ENCODE measurements around the gene CCAR1. TPM values are rescaled to one million over a fixed set of nuclear protein-coding genes. Genes with fewer than 3 reads are reported as not detected.

The CCAR1 gene
- total and polyA plus RNA-seq, 8 donors = 12.1 to 47.7 (median 25.2) TPM

DNA sequence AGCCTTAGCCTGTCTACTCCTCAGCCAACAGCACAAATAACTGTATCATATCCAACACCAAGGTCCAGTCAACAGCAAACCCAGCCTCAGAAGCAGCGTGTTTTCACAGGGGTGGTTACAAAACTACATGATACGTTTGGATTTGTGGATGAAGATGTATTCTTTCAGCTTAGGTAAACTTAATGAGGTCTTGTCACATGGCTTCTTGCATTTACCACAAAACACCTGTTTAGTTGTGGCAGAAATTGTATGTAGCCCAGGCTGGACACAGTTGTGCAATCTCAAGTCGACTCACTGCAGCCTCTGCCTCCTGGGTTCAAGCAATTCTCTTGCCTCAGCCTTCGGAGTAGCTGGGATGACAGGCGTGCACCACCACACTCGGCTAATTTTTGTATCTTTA, 21.4 kb downstream of the CCAR1 start:
- FAIRE-seq (no peak), DNase-seq (no peak), ATAC-seq (no peak)
- H3K27ac ChIP-seq = no peak overlapping the region
- intact Hi-C loops (cut with DNase I) = no loop called here
- H3K4me1 ChIP-seq = no peaks in the 10 kb centered on the region
- TF ChIP-seq CTCF (IDR thresholded peaks at IDR 0.05) = no peak
- no peak overlapping the region for H3K4me3 ChIP-seq
- H3K27me3 ChIP-seq = no peaks in the 10 kb centered on the region
- 76 to 87% methylated on average over 6 of the region's 6 CpGs for WGBS, 2 donors
- no peaks in the 10 kb centered on the region for H3K9me3 ChIP-seq
- peaks cover 3 to 85% (median 33%) of the 10 kb centered on the region in 3 donors for H3K36me3 ChIP-seq

- FAIRE-seq = no peak
- H3K27ac ChIP-seq = no peak overlapping the region
- intact Hi-C loops (cut with DNase I) = no loop called here
- no peaks in the 10 kb centered on the region for H3K9me3 ChIP-seq
- no peaks in the 10 kb centered on the region for H3K4me1 ChIP-seq
- peaks cover 3 to 95% (median 44%) of the 10 kb centered on the region in 3 donors for H3K36me3 ChIP-seq
- H3K4me3 ChIP-seq = no peak overlapping the region
- no peak for ATAC-seq
- DNase-seq = no peak
- WGBS, 2 donors = 89 to 92% methylated on average over 2 of the region's 2 CpGs
- H3K27me3 ChIP-seq = no peaks in the 10 kb centered on the region
- no peak for TF ChIP-seq CTCF (IDR thresholded peaks at IDR 0.05)
Measured at GRCh38 chr10:68752711-68753350, 31.8 kb downstream of the CCAR1 start.

DNA sequence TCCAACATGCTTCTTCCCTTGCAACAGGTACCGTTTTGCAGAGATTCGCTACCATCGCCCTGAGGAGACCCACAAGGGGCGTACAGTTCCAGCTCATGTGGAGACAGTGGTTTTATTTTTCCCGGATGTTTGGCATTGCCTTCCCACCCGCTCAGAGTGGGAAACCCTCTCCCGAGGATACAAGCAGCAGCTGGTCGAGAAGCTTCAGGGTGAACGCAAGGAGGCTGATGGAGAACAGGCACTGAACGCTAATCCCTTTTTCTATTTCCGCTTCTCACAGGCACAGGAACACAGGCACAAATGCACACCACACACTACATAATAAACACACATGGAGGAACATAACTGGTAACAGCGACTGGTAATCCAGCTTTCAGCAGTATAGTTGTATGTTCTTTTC, 35.2 kb downstream of the CCAR1 start:
- FAIRE-seq (no peak), ATAC-seq (no peak)
- intact Hi-C loops (cut with DNase I) = no loop called here

DNA sequence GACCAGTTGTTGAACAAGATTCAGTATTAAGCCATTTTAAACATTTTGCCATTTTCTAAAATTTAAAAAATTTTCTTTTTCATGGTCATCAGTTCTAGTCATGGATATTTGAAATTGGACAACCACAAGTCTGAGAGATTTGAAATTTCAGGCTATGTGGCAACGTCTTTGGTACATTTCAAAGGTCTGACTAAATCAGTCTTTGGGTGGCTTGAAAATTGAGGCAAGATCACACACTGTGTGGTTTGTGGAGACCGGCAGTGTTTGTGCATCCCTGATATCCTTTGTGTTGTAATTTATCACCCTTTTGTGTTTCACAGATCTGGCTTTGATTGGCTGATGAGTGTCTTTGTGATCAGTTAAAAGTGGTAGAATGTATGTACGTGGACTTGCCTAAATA, 35.7 kb downstream of the CCAR1 start:
- no peak for TF ChIP-seq CTCF (IDR thresholded peaks at IDR 0.05)
- no peaks in the 10 kb centered on the region for H3K27me3 ChIP-seq
- H3K27ac ChIP-seq = no peak overlapping the region
- H3K36me3 ChIP-seq = peaks cover 6 to 92% (median 38%) of the 10 kb centered on the region in 3 donors
- no peak overlapping the region for H3K4me3 ChIP-seq
- ATAC-seq (no peak), DNase-seq (no peak), FAIRE-seq (no peak)
- 89 to 90% methylated on average over 3 of the region's 3 CpGs for WGBS, 2 donors
- no peaks in the 10 kb centered on the region for H3K4me1 ChIP-seq
- intact Hi-C loops (cut with DNase I) = no loop called here
- no peaks in the 10 kb centered on the region for H3K9me3 ChIP-seq

More for the DNA sequence above, 35.2 kb downstream of the CCAR1 start:
- Histone ChIP-seq H3K36me3 (peaks cover 6 to 92% (median 41%) of the 10 kb centered on the region in 3 donors), H3K9me3 (no peaks in the 10 kb centered on the region), H3K27me3 (no peaks in the 10 kb centered on the region), H3K4me3 (no peak overlapping the region), H3K27ac (no peak overlapping the region), H3K4me1 (no peaks in the 10 kb centered on the region)
- no peak for DNase-seq
- TF ChIP-seq CTCF (IDR thresholded peaks at IDR 0.05) = no peak
- WGBS, 2 donors = 91 to 95% methylated on average over 12 of the region's 12 CpGs

DNA sequence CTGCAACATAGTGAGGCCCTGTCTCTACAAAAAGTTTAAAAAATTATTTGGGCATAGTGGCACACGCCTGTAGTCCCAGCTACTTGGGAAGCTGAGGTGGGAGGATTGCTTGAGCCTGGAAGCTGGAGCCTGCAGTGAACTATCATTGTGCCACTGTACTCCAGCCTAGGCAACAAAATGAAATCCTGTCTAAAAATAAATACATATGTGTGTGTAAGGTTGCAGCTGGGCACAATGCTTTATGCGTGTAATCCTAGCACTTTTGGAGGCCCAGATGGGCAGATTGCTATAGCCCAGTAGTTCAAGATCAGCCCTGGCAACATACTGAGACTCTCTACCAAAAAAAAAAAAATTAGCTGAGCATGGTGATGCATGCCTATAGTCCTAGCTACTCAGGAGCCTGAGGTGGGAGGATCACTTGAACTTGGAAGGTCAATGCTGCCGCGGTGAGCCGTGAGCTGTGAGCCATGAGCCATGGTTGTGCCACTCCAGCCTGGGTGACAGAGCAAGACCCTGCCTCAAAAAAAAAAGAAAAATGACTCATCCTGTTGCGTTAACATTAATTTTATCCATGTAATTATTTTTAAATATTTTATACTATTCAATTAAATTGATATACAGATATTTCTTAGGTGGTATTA, 38.3 kb downstream of the CCAR1 start:
- Histone ChIP-seq H3K9me3 (no peaks in the 10 kb centered on the region), H3K4me1 (no peaks in the 10 kb centered on the region), H3K36me3 (peaks cover 6 to 79% (median 34%) of the 10 kb centered on the region in 3 donors), H3K27me3 (no peaks in the 10 kb centered on the region), H3K27ac (no peak overlapping the region), H3K4me3 (no peak overlapping the region)
- intact Hi-C loops (cut with DNase I) = no loop called here
- DNase-seq (no peak), ATAC-seq (no peak), FAIRE-seq (no peak)
- no peak for TF ChIP-seq CTCF (IDR thresholded peaks at IDR 0.05)
- 97 to 100% methylated on average over 6 of the region's 6 CpGs for WGBS, 2 donors
